SU-DHL-6 (cell line): ENCODE results near the gene ZNF488.

Experiments used
- CTCF ChIP-seq: fragments of 200-600 bp; sonication (generic); IDR thresholded peaks from one replicate; pipeline ENCODE4 v1.5.1; 2017; ENCODE audit warnings: antibody characterized with exemption, mild to moderate bottlenecking, low read length, moderate library complexity; ENCODE audit not compliant: insufficient read depth, poor library complexity, severe bottlenecking
- EZH2phosphoT487 ChIP-seq: fragments of 200-600 bp; sonication (generic), shearing (Covaris generic); conservative IDR thresholded peaks from 2 replicates; pipeline ENCODE4 v1.6.1; 2018; ENCODE audit warnings: mild to moderate bottlenecking, antibody characterized with exemption, low read length, moderate library complexity, mixed read lengths

GRCh38 chr10:47414227-47414592, 30.1 kb upstream of the ZNF488 start:
- no peak for TF ChIP-seq CTCF
- no peak for TF ChIP-seq EZH2phosphoT487
